Activated naive CD4-positive, alpha-beta T cell treated with anti-CD3 and anti-CD28 coated beads, Interleukin-2, amount 10 ng/mL, durations not matched to agents 7 days and 5 days (primary cell): ENCODE data around the gene ZNF23.
"Not testable (repeated sequence)": the region's sequence is repeated elsewhere in the genome, so short reads cannot be mapped to it uniquely, and the experiment has no call there.

Source experiments
- CTCF ChIA-PET: fragments of 350-600 bp; sonication (Branson Sonifier 250); formaldehyde crosslinking; loops from one replicate; lab custom pipeline; 2021; ENCODE audit warnings: antibody characterized with exemption; lab: Charles Lee
- DNase-seq: peaks from one replicate; pipeline ENCODE4 v3.0.0-alpha.2; 2020
- H3K27ac Mint-ChIP-seq: one replicate; pipeline ENCODE4 v1.8.0; 2021; ENCODE audit warnings: mild to moderate bottlenecking, moderate library complexity, mixed read lengths
- H3K27me3 Mint-ChIP-seq: one replicate; pipeline ENCODE4 v1.8.0; 2021; ENCODE audit warnings: mild to moderate bottlenecking, mixed read lengths
- H3K36me3 Mint-ChIP-seq: one replicate; pipeline ENCODE4 v1.8.0; 2021; ENCODE audit warnings: mixed read lengths
- H3K4me1 Mint-ChIP-seq: one replicate; pipeline ENCODE4 v1.8.0; 2021; ENCODE audit warnings: mixed read lengths
- H3K4me3 Mint-ChIP-seq: one replicate; pipeline ENCODE4 v1.8.0; 2021; ENCODE audit warnings: mild to moderate bottlenecking, moderate library complexity, mixed read lengths
- H3K9me3 Mint-ChIP-seq: one replicate; pipeline ENCODE4 v1.8.0; 2021; ENCODE audit warnings: mixed read lengths

The ZNF23 gene

DNA sequence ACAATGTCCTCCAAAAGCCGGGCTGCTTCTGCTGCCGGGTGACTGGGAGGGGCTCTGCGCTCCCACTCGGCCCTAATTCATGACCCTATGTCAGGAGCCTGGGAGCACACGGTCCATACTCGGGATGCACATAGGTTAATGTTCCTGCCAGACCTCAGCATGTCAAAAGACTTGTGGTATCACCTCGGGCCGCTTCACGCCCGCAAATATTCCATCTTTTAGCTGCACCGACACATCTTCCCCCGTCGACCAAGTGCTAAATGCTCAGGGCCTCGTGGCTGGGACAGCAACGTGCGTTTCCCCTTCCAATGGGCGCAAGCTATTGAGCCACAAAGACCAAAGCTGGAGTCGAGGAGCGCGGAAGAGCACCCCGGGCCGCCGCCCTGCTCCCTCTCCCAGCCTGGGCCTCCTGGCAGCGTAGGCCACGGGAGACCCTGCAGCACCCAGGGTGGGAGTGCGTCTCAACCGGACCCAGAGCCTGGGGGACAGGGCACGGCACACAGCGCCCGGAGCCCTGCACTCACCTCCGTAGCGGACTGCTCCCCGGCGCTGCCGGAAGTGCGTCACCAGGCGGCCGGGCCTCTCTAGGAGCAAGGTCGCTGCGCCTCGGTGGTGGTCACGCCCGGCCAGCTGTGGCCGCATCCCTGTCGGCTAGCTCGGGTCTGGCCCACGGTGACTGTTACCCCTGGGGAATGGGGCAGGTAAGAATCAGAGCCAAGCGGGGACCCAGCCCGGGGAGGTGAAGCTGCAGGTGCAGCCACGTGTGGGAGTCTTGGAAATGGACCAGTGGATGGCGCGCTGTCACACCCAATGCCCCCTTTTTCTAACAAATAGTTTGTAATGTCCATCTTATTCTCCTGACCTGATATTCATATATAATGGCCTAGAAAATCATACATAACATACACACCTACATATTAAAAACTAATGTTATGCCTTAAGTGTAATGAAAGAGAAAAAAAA lies at the start of gene ZNF23:
Gene ZNF23 (minus strand): TSS at position 562 of the 963 bp plus-strand sequence. CDS start 5,451 bp downstream, outside the sequence.
- no peaks in the 10 kb centered on the region for H3K9me3 Mint-ChIP-seq
- no peaks in the 10 kb centered on the region for H3K27me3 Mint-ChIP-seq
- peaks cover 2% of the 10 kb centered on the region for H3K36me3 Mint-ChIP-seq
- H3K4me3 Mint-ChIP-seq = peak within 1 kb of the TSS; percentile 87
- CTCF ChIA-PET = interaction anchor here (1.0 to 1.2 kb wide), 3 partner anchors 20 to 38 kb away, joined by 3 to 7 read pairs (median 4); no protein-coding TSS in a partner anchor
- H3K27ac Mint-ChIP-seq = peak within 1 kb of the TSS; percentile 77
- H3K4me1 Mint-ChIP-seq = peaks cover 29% of the 10 kb centered on the region
- DNase-seq = peak; percentile 83

DNA sequence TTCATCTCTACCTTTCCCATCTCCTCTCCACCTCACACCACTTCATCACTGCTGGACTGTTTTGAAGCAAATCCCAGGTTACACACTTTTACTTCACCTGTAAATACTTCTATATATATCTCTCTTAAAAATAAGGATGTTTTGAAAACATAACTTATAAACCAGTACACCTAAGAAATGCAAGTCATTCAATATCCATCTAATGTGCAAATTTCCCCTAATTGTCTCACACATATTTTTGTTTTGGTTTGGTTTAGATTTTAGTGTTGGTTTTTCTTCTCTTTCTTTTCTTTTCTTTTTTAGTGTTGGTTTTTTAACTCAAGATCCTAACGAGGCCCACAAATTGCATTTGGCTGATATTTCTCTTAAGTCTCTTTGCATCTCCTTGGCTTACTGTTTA lies 45.0 kb upstream of the ZNF23 start:
- Mint-ChIP-seq H3K27ac (no peak overlapping the region), H3K36me3 (no peaks in the 10 kb centered on the region), H3K9me3 (no peaks in the 10 kb centered on the region), H3K27me3 (peaks cover 12% of the 10 kb centered on the region), H3K4me1 (no peaks in the 10 kb centered on the region), H3K4me3 (no peak overlapping the region)
- DNase-seq = no peak
- CTCF ChIA-PET = no interaction called here

DNA sequence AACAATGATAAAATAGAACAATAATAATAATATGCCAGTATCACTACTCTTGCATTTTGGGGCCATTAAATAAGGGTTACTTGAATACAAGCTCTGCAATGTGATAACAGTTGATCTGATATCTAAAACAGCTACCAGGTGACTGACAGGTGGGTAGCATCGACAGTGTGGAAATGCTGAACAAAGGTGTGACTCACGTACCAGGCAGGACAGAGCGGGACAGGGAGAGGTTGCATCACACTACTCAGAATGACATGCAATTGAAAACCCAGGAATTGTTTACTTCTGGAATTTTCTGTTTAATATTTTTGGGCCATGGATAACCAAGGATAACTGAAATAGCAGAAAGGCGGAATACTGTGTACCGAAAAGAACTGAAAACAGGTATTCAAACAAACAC lies 42.9 kb upstream of the ZNF23 start:
- H3K9me3 Mint-ChIP-seq = no peaks in the 10 kb centered on the region
- CTCF ChIA-PET = no interaction called here
- no peak overlapping the region for H3K4me3 Mint-ChIP-seq
- no peak overlapping the region for H3K27ac Mint-ChIP-seq
- no peaks in the 10 kb centered on the region for H3K36me3 Mint-ChIP-seq
- no peaks in the 10 kb centered on the region for H3K4me1 Mint-ChIP-seq
- DNase-seq = no peak
- peaks cover 7% of the 10 kb centered on the region for H3K27me3 Mint-ChIP-seq

DNA sequence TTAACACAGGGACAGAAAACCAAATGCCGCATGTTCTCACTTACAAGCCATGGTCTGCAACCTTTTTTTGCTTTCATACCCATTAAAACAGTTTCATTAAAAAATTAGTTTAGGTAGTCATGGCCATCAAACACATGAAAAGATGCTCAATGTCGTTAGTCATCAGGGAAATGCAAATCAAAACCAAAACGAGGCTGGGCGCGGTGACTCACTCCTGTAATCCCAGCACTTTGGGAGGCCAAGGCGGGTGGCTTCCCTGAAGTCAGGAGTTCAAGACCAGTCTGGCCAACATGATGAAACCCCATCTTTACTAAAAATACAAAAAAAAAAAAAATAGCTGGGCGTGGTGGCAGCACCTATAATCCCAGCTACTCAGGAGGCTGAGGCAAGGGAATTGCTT lies 42.0 kb upstream of the ZNF23 start:
- H3K27me3 Mint-ChIP-seq, H3K36me3 Mint-ChIP-seq, H3K4me3 Mint-ChIP-seq, H3K27ac Mint-ChIP-seq, DNase-seq, H3K9me3 Mint-ChIP-seq, CTCF ChIA-PET, H3K4me1 Mint-ChIP-seq: not testable (repeated sequence)

DNA sequence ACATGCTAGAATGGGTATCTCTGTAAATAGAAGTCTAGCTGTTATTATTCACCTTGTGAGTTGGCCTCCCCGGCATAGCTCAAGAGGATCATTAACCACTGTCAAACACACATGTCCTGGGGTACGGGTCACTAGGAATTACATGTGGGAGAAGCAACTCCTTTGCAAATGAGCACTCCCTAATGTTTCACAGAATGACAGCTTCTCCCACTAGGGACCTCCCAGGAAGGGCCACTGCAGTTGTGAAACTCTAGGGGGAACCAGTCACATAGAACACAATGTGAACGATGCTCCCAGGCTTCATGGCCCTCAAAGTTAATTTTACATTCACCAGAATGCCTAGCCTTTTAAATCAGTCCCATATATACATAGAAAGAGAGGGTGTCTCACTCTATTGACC lies 39.5 kb upstream of the ZNF23 start:
- Mint-ChIP-seq H3K9me3 (no peaks in the 10 kb centered on the region), H3K4me3 (no peak overlapping the region), H3K27ac (no peak overlapping the region), H3K4me1 (no peaks in the 10 kb centered on the region), H3K36me3 (no peaks in the 10 kb centered on the region), H3K27me3 (peaks cover 2% of the 10 kb centered on the region)
- no peak for DNase-seq
- CTCF ChIA-PET = interaction anchor here (0.9 to 6.2 kb wide), 4 partner anchors 11 to 243 kb away, joined by 3 to 85 read pairs (median 15); no protein-coding TSS in a partner anchor

DNA sequence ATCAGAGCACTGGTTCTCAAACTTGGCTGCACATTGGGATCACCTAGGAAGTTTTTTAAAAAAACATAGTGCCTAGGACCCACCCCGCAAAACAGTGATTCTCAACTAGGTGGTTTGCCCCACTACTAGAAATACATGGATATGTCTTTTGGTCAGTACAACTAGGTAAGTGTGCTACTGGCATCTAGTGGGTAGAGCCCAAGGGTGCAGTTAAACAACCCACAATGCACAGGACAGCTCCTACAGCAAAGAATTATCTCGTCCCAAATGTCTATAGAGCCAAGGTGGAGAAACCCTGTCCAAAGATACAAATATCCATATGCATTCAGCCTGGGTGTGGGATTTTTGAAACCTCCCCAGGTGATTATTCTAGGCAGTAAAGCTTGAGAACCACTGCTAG lies 38.9 kb upstream of the ZNF23 start:
- H3K36me3 Mint-ChIP-seq = no peaks in the 10 kb centered on the region

DNA sequence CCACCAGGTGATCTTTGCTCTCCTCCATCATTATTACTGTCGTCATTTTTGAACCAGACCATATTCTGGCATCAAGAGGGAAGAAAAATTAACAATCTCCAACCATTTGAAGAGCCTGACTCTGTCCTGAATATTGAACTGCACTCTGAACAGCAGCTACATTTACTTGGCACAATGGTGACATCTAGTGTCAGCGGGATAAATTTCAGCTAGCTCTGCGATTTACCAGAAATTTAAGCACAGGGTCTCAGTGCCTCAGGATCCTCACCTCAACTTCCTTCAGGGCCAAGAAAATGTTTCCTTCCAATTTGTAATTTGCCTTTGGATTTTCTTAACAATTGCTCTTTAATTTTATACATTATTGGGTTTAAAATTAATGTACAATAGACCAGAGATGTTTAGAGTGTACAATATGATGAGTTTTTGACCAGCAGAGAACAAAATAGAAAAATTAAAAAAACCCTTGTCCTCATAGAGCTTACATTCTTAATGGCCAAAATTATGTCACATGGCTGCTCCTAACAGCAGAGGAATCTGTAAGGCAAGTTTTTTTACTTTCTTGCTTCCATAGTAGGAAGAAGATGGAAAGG lies 37.8 kb upstream of the ZNF23 start:
- Mint-ChIP-seq H3K36me3 (no peaks in the 10 kb centered on the region), H3K4me3 (no peak overlapping the region), H3K4me1 (no peaks in the 10 kb centered on the region), H3K27ac (no peak overlapping the region), H3K9me3 (no peaks in the 10 kb centered on the region), H3K27me3 (no peaks in the 10 kb centered on the region)
- DNase-seq = peak; percentile 67
- CTCF ChIA-PET = interaction anchor here (0.6 to 6.2 kb wide), 19 partner anchors 10 to 1555 kb away, joined by 3 to 85 read pairs (median 3); partner anchors contain the start of genes ZNF19 and ZNF23

More for the DNA sequence above, 38.9 kb upstream of the ZNF23 start:
- no peaks in the 10 kb centered on the region for H3K9me3 Mint-ChIP-seq
- no peak overlapping the region for H3K4me3 Mint-ChIP-seq
- no peak overlapping the region for H3K27ac Mint-ChIP-seq
- H3K4me1 Mint-ChIP-seq = no peaks in the 10 kb centered on the region
- DNase-seq = no peak
- no peaks in the 10 kb centered on the region for H3K27me3 Mint-ChIP-seq
- CTCF ChIA-PET = interaction anchor here (0.9 to 6.2 kb wide), 4 partner anchors 11 to 244 kb away, joined by 3 to 85 read pairs (median 15); no protein-coding TSS in a partner anchor

DNA sequence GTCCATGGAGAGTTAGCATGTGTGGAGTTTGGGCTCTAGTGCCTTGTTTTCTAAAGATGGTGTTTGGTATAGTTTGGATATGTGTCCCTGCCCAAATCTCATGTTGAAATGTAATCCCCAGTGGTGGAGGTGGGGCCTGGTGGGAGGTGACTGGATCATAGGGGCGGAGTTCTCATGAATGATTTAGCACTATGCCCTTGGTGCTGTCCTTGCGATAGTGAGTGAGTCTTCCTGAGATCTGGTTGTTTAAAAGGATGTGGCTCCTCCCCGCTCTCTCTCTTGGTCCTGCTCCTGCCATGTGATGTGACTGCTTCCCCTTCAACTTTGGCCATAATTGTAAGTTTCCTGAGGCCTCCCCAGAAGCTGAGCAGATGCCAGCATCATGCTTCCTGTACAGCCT lies 36.0 kb upstream of the ZNF23 start:
- H3K36me3 Mint-ChIP-seq = no peaks in the 10 kb centered on the region
- no peak overlapping the region for H3K27ac Mint-ChIP-seq
- no peaks in the 10 kb centered on the region for H3K9me3 Mint-ChIP-seq
- no peak overlapping the region for H3K4me3 Mint-ChIP-seq
- no peaks in the 10 kb centered on the region for H3K27me3 Mint-ChIP-seq
- no peaks in the 10 kb centered on the region for H3K4me1 Mint-ChIP-seq
- CTCF ChIA-PET = interaction anchor here (0.7 to 6.2 kb wide), 7 partner anchors 17 to 176 kb away, joined by 3 to 85 read pairs (median 4); no protein-coding TSS in a partner anchor
- DNase-seq = no peak

DNA sequence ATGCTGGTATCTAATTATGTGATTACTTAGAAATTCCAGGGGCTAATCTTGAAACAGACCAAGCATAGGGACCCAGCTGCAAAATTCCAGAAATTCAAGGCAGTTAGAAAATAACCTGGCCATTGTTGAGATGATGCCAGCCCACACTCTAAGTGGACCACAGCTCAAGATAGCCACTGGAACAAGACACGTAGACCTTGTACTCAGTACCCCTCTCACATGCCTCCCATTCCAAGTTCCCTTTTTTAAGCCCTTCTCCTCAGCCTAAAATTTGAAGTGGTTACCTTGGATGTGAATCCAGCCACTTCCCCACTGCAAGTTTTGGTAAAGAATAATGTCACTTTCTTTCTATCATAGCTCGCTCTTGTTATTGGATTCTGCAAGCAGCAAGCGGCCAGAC lies 31.2 kb upstream of the ZNF23 start:
- Mint-ChIP-seq H3K4me3 (no peak overlapping the region), H3K36me3 (no peaks in the 10 kb centered on the region), H3K4me1 (no peaks in the 10 kb centered on the region), H3K9me3 (no peaks in the 10 kb centered on the region), H3K27ac (no peak overlapping the region), H3K27me3 (no peaks in the 10 kb centered on the region)
- DNase-seq = no peak
- CTCF ChIA-PET = no interaction called here

DNA sequence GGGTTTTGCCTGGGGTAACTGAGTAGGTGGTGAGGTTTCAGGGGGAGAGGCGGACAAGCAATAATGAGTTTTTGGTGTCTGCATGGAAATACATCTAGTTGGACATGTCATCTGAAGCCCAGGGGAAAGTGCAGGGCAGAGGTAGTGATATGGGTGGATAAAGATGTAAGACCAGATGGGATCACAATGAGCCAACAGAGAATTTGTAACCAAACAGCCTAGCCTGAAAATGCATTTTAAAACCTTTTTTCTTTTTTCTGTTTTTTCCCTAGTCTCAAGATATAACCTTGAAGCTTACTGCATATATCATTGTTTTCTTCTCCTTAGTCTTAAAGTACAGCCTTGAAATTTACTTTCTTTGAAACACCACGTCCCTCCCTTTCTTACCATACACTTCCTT lies 30.7 kb upstream of the ZNF23 start:
- Mint-ChIP-seq H3K4me3 (no peak overlapping the region), H3K27ac (no peak overlapping the region), H3K9me3 (no peaks in the 10 kb centered on the region), H3K27me3 (no peaks in the 10 kb centered on the region), H3K4me1 (no peaks in the 10 kb centered on the region), H3K36me3 (no peaks in the 10 kb centered on the region)
- DNase-seq = no peak
- CTCF ChIA-PET = no interaction called here

DNA sequence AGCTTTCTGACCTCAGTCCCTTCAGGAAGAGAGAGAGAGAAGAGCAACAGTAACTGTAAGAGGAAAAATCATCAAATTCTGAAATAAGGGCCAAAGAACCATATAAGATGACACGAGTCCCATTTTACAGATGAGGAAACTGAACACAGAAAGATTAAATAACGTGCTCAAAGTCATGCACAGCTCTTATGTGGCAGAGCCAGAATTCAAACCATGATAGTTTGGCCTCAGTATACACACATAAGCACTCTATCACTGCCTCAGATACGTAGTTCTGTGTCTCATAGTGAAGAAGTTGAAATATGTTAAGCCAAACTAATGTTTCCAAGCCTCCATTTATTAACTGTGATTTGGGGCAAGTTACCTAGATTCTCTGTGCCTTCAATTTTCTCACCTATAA lies 29.0 kb upstream of the ZNF23 start:
- H3K4me3 Mint-ChIP-seq = no peak overlapping the region
- no peaks in the 10 kb centered on the region for H3K9me3 Mint-ChIP-seq
- CTCF ChIA-PET = interaction anchor here (1.8 kb wide), 1 partner anchor 8 kb away, joined by 8 read pairs; no protein-coding TSS in a partner anchor
- DNase-seq = no peak
- no peaks in the 10 kb centered on the region for H3K36me3 Mint-ChIP-seq
- H3K27ac Mint-ChIP-seq = no peak overlapping the region
- H3K27me3 Mint-ChIP-seq = no peaks in the 10 kb centered on the region
- no peaks in the 10 kb centered on the region for H3K4me1 Mint-ChIP-seq

DNA sequence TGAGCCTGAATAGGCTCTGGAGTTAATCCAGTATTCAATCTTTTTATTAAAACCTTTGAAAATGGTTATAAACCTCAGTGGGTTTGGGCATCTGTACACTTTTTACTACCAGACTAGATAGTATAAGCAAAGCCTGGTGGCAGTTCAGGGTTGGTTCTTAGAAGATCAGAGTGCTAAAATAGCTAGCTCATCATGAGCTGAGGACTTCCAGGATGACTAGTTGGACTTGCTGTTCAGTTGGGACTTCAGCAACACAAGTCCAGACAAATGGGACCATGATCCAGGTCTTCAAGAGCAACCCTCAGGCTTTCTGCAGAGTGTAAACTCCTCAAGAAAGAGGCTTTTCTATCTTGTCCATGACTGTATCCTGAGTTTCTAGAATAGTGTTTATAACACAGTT lies 28.3 kb upstream of the ZNF23 start:
- CTCF ChIA-PET = interaction anchor here (0.6 to 1.8 kb wide), 3 partner anchors 9 to 48 kb away, joined by 3 to 8 read pairs (median 3); no protein-coding TSS in a partner anchor
- Mint-ChIP-seq H3K36me3 (no peaks in the 10 kb centered on the region), H3K27ac (no peak overlapping the region), H3K4me3 (no peak overlapping the region), H3K9me3 (no peaks in the 10 kb centered on the region), H3K4me1 (no peaks in the 10 kb centered on the region), H3K27me3 (no peaks in the 10 kb centered on the region)
- DNase-seq = no peak

DNA sequence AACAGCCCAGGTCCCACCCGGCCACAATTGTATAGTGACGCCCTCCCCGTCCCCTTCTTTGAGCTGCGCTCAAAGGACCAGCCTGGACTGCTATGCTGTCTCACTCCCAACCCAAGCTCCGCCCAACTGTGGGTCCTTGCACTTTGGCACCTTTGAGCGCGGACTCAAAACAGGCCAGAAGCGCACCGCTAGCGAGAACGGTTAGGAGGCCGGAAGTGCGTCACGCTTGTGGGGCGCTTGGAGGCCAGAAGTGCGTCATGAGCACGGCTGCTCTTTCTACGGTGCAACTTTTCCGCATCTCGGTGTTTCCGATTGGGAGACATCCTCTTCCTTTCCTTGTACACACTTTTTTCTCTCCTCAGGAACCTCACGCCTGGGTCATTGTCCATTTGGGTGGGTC lies 27.1 kb upstream of the ZNF23 start, which contains the start of gene ZNF19:
Gene ZNF19 (minus strand): TSS at position 203 of the 400 bp plus-strand sequence. CDS start 7,210 bp downstream, outside the sequence.
- Mint-ChIP-seq H3K27me3 (no peaks in the 10 kb centered on the region), H3K4me3 (no peak within 1 kb of the TSS), H3K9me3 (no peaks in the 10 kb centered on the region), H3K36me3 (no peaks in the 10 kb centered on the region), H3K27ac (no peak within 1 kb of the TSS), H3K4me1 (peaks cover 7% of the 10 kb centered on the region)
- CTCF ChIA-PET = interaction anchor here (1.8 kb wide), 1 partner anchor 10 kb away, joined by 8 read pairs; no protein-coding TSS in a partner anchor
- DNase-seq = no peak
